Loucy (cell line): ENCODE data around the gene AAK1.

Source experiments
- H2AFZ ChIP-seq: fragments of 200-600 bp; sonication (generic); 2 replicates; pipeline ENCODE4 v1.6.0; 2016; ENCODE audit warnings: antibody characterized with exemption, mild to moderate bottlenecking, low read length, moderate library complexity
- H3F3A ChIP-seq: fragments of 200-600 bp; 2 replicates; pipeline ENCODE4 v1.6.0; 2016; ENCODE audit warnings: antibody characterized with exemption, low read depth, mild to moderate bottlenecking
- H3K27me3 ChIP-seq: fragments of 200-600 bp; sonication (generic); 2 replicates; pipeline ENCODE4 v1.6.1; 2014; ENCODE audit warnings: low read length, mild to moderate bottlenecking; ENCODE audit not compliant: insufficient read depth, poor library complexity, severe bottlenecking
- H3K36me3 ChIP-seq: fragments of 200-600 bp; sonication (generic); 2 replicates; pipeline ENCODE4 v1.6.1; 2016; ENCODE audit warnings: low read length; ENCODE audit not compliant: insufficient read depth
- H3K4me1 ChIP-seq: fragments of 200-600 bp; sonication (generic); 2 replicates; pipeline ENCODE4 v1.5.1; 2014; ENCODE audit warnings: low read length, mild to moderate bottlenecking; ENCODE audit not compliant: insufficient read depth, poor library complexity, severe bottlenecking
- H3K4me2 ChIP-seq: fragments of 200-600 bp; sonication (generic); 2 replicates; pipeline ENCODE4 v1.6.0; 2014; ENCODE audit warnings: antibody characterized with exemption, low read length, low read depth, mild to moderate bottlenecking; ENCODE audit not compliant: poor library complexity, severe bottlenecking
- H3K4me3 ChIP-seq: fragments of 200-600 bp; sonication (generic); 2 replicates; pipeline ENCODE4 v1.5.1; 2014; ENCODE audit warnings: low read length, mild to moderate bottlenecking, mixed read lengths; ENCODE audit not compliant: poor library complexity, severe bottlenecking
- H3K79me2 ChIP-seq: fragments of 200-600 bp; sonication (generic); 2 replicates; pipeline ENCODE4 v1.6.1; 2014; ENCODE audit warnings: low read length; ENCODE audit not compliant: insufficient read depth
- H3K9ac ChIP-seq: fragments of 200-600 bp; sonication (generic); 2 replicates; pipeline ENCODE4 v1.6.0; 2014; ENCODE audit warnings: mild to moderate bottlenecking, low read depth, low read length, moderate library complexity; ENCODE audit not compliant: poor library complexity, severe bottlenecking
- H3K9me2 ChIP-seq: fragments of 200-600 bp; sonication (generic); replicated peaks from 2 replicates; pipeline ENCODE4 v1.6.1; 2016; ENCODE audit warnings: low read depth, low read length, mixed read lengths
- H3K9me3 ChIP-seq: fragments of 200-600 bp; sonication (generic); 2 replicates; pipeline ENCODE4 v1.6.1; 2014; ENCODE audit warnings: mild to moderate bottlenecking, antibody characterized with exemption, low read length, low read depth; ENCODE audit not compliant: insufficient read depth
- H4K20me1 ChIP-seq: fragments of 200-600 bp; sonication (generic); 2 replicates; pipeline ENCODE4 v1.6.0; 2014; ENCODE audit warnings: antibody characterized with exemption, low read length, mild to moderate bottlenecking; ENCODE audit not compliant: insufficient read depth, poor library complexity, severe bottlenecking
- CTCF ChIP-seq: fragments of 200-600 bp; sonication (generic); conservative IDR thresholded peaks from 2 replicates; pipeline ENCODE4 v1.5.1; 2014; ENCODE audit warnings: mild to moderate bottlenecking, antibody characterized with exemption, low read length
- EZH2phosphoT487 ChIP-seq: fragments of 200-600 bp; IDR thresholded peaks from 2 replicates; pipeline ENCODE4 v1.6.1; 2018; ENCODE audit warnings: antibody characterized with exemption, mild to moderate bottlenecking, moderate library complexity, borderline replicate concordance

The AAK1 gene

GRCh38 chr2:69535817-69536241, 107.7 kb downstream of the AAK1 start:
- Histone ChIP-seq H3K4me3 (no peak overlapping the region), H3K9me3 (no peaks in the 10 kb centered on the region), H3K9me2 (no peaks in the 10 kb centered on the region), H4K20me1 (no peaks in the 10 kb centered on the region), H3K9ac (no peak overlapping the region), H2AFZ (no peak overlapping the region), H3K36me3 (peaks cover 97% of the 10 kb centered on the region), H3K79me2 (no peaks in the 10 kb centered on the region), H3K4me1 (no peaks in the 10 kb centered on the region), H3F3A (no peaks in the 10 kb centered on the region), H3K27me3 (no peaks in the 10 kb centered on the region), H3K4me2 (no peak overlapping the region)
- TF ChIP-seq EZH2phosphoT487 (no peak), CTCF (no peak)

GRCh38 chr2:69531186-69531585, 112.4 kb downstream of the AAK1 start:
- no peak overlapping the region for H3K4me3 ChIP-seq
- no peak overlapping the region for H3K4me2 ChIP-seq
- no peaks in the 10 kb centered on the region for H3K9me2 ChIP-seq
- peaks cover 98% of the 10 kb centered on the region for H3K36me3 ChIP-seq
- H3K27me3 ChIP-seq, result no peaks in the 10 kb centered on the region
- no peak for TF ChIP-seq CTCF
- no peak for TF ChIP-seq EZH2phosphoT487
- no peaks in the 10 kb centered on the region for H4K20me1 ChIP-seq
- H3K9me3 ChIP-seq, result no peaks in the 10 kb centered on the region
- no peaks in the 10 kb centered on the region for H3K4me1 ChIP-seq
- no peaks in the 10 kb centered on the region for H3F3A ChIP-seq
- H2AFZ ChIP-seq, result no peak overlapping the region
- H3K79me2 ChIP-seq, result no peaks in the 10 kb centered on the region
- no peak overlapping the region for H3K9ac ChIP-seq

- Histone ChIP-seq H3K36me3 (peaks cover 98% of the 10 kb centered on the region), H2AFZ (no peak overlapping the region), H3K4me2 (no peak overlapping the region), H3F3A (no peaks in the 10 kb centered on the region), H3K4me3 (no peak overlapping the region), H3K79me2 (no peaks in the 10 kb centered on the region), H4K20me1 (no peaks in the 10 kb centered on the region), H3K9me2 (no peaks in the 10 kb centered on the region), H3K4me1 (no peaks in the 10 kb centered on the region), H3K27me3 (no peaks in the 10 kb centered on the region), H3K9me3 (no peaks in the 10 kb centered on the region), H3K9ac (no peak overlapping the region)
- no peak for TF ChIP-seq EZH2phosphoT487
- no peak for TF ChIP-seq CTCF
These were observed 114.1 kb downstream of the AAK1 start for GRCh38 chr2:69529480-69529879.
